HG03558 (cell line): Measurements from ENCODE around the gene MEF2D.

Source experiments
- ATAC-seq: cut with Tn5 transposase; IDR thresholded peaks from one replicate; pipeline ENCODE4 v1.9.1; 2021; ENCODE audit warnings: moderate number of reproducible peaks; ENCODE audit not compliant: unreplicated experiment; ENCODE audit errors: extremely low read depth

The MEF2D gene

GRCh38 chr1:156455362-156455761 lies 45.2 kb downstream of the MEF2D start:
- no peak for ATAC-seq

- ATAC-seq, result no peak
These were observed 47.7 kb downstream of the MEF2D start for GRCh38 chr1:156452907-156453306.

- ATAC-seq, result no peak
These were observed 48.9 kb downstream of the MEF2D start for GRCh38 chr1:156451505-156452160.

GRCh38 chr1:156448134-156448967 lies 52.2 kb downstream of the MEF2D start:
- ATAC-seq, result no peak

GRCh38 chr1:156445789-156446263 lies 54.7 kb downstream of the MEF2D start:
- ATAC-seq, result no peak

- ATAC-seq, result no peak
These were observed 56.1 kb downstream of the MEF2D start for GRCh38 chr1:156444407-156445001.

- ATAC-seq, result no peak
These were observed 57.3 kb downstream of the MEF2D start for GRCh38 chr1:156443286-156443685.

GRCh38 chr1:156440654-156441437 lies 59.7 kb downstream of the MEF2D start:
- no peak for ATAC-seq

- no peak for ATAC-seq
These were observed 60.8 kb downstream of the MEF2D start for GRCh38 chr1:156439777-156440183.

GRCh38 chr1:156439036-156439776 lies 61.4 kb downstream of the MEF2D start:
- ATAC-seq, result no peak

- no peak for ATAC-seq
These were observed 62.1 kb downstream of the MEF2D start for GRCh38 chr1:156438278-156438987.

GRCh38 chr1:156437037-156437867 lies 63.3 kb downstream of the MEF2D start:
- ATAC-seq, result no peak

- ATAC-seq, result no peak
These were observed 64.2 kb downstream of the MEF2D start for GRCh38 chr1:156436141-156437036.

- ATAC-seq, result no peak
These were observed 64.9 kb downstream of the MEF2D start for GRCh38 chr1:156435545-156436140.

- no peak for ATAC-seq
These were observed 65.5 kb downstream of the MEF2D start for GRCh38 chr1:156434989-156435544.

GRCh38 chr1:156433602-156434001 lies 67.0 kb downstream of the MEF2D start:
- ATAC-seq, result no peak

- ATAC-seq, result no peak
These were observed 67.5 kb downstream of the MEF2D start for GRCh38 chr1:156433032-156433431.
